NCI-H1436 treated with DMSO at 0.1 percent for 48 hours (cell line): ENCODE results near the gene SOX30.

Source experiments
- DNase-seq: peaks from one replicate; lab custom pipeline; 2025; lab: John Stamatoyannopoulos, UW

SOX30 gene

GRCh38 chr5:157659868-157660660, 7.8 kb upstream of the SOX30 start:
- no peak for DNase-seq

GRCh38 chr5:157658893-157659292, 6.7 kb upstream of the SOX30 start:
- no peak for DNase-seq

- DNase-seq = no peak
These were observed 5.3 kb upstream of the SOX30 start for GRCh38 chr5:157657516-157657915.

- no peak for DNase-seq
These were observed 438 bp downstream of the SOX30 start for GRCh38 chr5:157651623-157652376.

- no peak for DNase-seq
These were observed 1.1 kb downstream of the SOX30 start for GRCh38 chr5:157650991-157651611.

GRCh38 chr5:157649101-157649500, 3.1 kb downstream of the SOX30 start:
- no peak for DNase-seq

- no peak for DNase-seq
These were observed 3.8 kb downstream of the SOX30 start for GRCh38 chr5:157648275-157648990.

GRCh38 chr5:157640406-157641066, 11.7 kb downstream of the SOX30 start:
- no peak for DNase-seq

- no peak for DNase-seq
These were observed 21.9 kb downstream of the SOX30 start for GRCh38 chr5:157630341-157630740.

GRCh38 chr5:157626831-157627230, 25.4 kb downstream of the SOX30 start:
- DNase-seq = no peak

GRCh38 chr5:157624144-157624543, 28.1 kb downstream of the SOX30 start:
- no peak for DNase-seq

GRCh38 chr5:157620776-157621175, 31.5 kb downstream of the SOX30 start:
- DNase-seq = no peak

- DNase-seq = no peak
These were observed 34.0 kb downstream of the SOX30 start for GRCh38 chr5:157618191-157618765.

GRCh38 chr5:157616785-157617184, 35.5 kb downstream of the SOX30 start:
- no peak for DNase-seq

GRCh38 chr5:157613385-157614245, 38.6 kb downstream of the SOX30 start:
- DNase-seq = no peak

GRCh38 chr5:157612581-157612980, 39.7 kb downstream of the SOX30 start:
- no peak for DNase-seq

GRCh38 chr5:157611571-157612476, 40.4 kb downstream of the SOX30 start:
- DNase-seq = no peak

GRCh38 chr5:157610990-157611389, 41.2 kb downstream of the SOX30 start:
- no peak for DNase-seq

- no peak for DNase-seq
These were observed 43.2 kb downstream of the SOX30 start for GRCh38 chr5:157608972-157609565.
